Left lung (tissue), 10 donors: ENCODE data around the gene TSPAN32. TPM values are rescaled to one million over a fixed set of nuclear protein-coding genes. Genes with fewer than 3 reads are reported as not detected.

Source experiments
- ATAC-seq: fragments of 200-7000 bp; cut with Tn5 transposase; one replicate; pipeline ENCODE4 v1.9.1; 2020; ENCODE audit warnings: moderate library complexity
- DNase-seq, 4 donors: peaks; one replicate each; pipeline ENCODE4 v3.0.0-alpha.2; 2013 to 2020
- H3K27ac ChIP-seq, 2 donors: fragments of 200-600 bp; sonication (generic) in 1 of 2; one replicate each; pipeline versions ENCODE4 v1.5.0 to v1.8.0; 2020 to 2021
- H3K27me3 ChIP-seq, 2 donors: fragments of 200-600 bp; sonication (generic) in 1 of 2; one replicate each; pipeline versions ENCODE4 v1.5.0 to v1.8.0; 2020 to 2021
- H3K36me3 ChIP-seq, 2 donors: fragments of 200-600 bp; sonication (generic) in 1 of 2; one replicate each; pipeline versions ENCODE4 v1.5.0 to v1.8.0; 2020 to 2021
- H3K4me1 ChIP-seq, 2 donors: fragments of 200-600 bp; one replicate each; pipeline ENCODE4 v1.8.0; 2021
- H3K4me3 ChIP-seq, 2 donors: fragments of 200-600 bp; sonication (generic) in 1 of 2; one replicate each; pipeline versions ENCODE4 v1.5.0 to v1.8.0; 2020 to 2021; ENCODE audit warnings: mild to moderate bottlenecking in 1 of 2
- H3K9me3 ChIP-seq, 2 donors: fragments of 200-600 bp; sonication (generic) in 1 of 2; one replicate each; pipeline versions ENCODE4 v1.5.0 to v1.8.0; 2020 to 2021
- intact Hi-C, 2 donors: fragments of 100-400 bp; cut with DNase I; formaldehyde crosslinking; loops; one replicate each; pipeline versions ENCODE4 v1.11.2 to v1.14.2; 2022
- polyA plus RNA-seq, 6 donors: library from polyadenylated mRNA; unstranded; fragments of 120-200 nt; gene quantifications; one replicate each; pipeline ENCODE4 v1.2.1, GENCODE V29; 2013; ENCODE audit not compliant: insufficient read length in 6 of 6
- total RNA-seq, 2 donors: library from RNA; stranded (reverse); fragmentation: NEBNext Ultra II Directional; extraction: Animal tissue kit (Norgen Biotek cat#: 25700); gene quantifications; one replicate each; pipeline ENCODE4 v1.2.1, GENCODE V29; 2021
- TF ChIP-seq, protein P1 (sequence below), 2 donors: fragments of 200-600 bp; sonication (generic) in 1 of 2; IDR thresholded peaks; one replicate each; pipeline versions ENCODE4 v1.5.0 to v1.8.0; 2021; ENCODE audit warnings: antibody characterized with exemption in 2 of 2
- donor health status: DM: no; HTN: yes; CAD: no.
- donor health status: DM: no; HTN: no; CAD: no.

TSPAN32 gene
- total and polyA plus RNA-seq, 8 donors: 3.7 to 6.3 (median 4.2) TPM

DNA sequence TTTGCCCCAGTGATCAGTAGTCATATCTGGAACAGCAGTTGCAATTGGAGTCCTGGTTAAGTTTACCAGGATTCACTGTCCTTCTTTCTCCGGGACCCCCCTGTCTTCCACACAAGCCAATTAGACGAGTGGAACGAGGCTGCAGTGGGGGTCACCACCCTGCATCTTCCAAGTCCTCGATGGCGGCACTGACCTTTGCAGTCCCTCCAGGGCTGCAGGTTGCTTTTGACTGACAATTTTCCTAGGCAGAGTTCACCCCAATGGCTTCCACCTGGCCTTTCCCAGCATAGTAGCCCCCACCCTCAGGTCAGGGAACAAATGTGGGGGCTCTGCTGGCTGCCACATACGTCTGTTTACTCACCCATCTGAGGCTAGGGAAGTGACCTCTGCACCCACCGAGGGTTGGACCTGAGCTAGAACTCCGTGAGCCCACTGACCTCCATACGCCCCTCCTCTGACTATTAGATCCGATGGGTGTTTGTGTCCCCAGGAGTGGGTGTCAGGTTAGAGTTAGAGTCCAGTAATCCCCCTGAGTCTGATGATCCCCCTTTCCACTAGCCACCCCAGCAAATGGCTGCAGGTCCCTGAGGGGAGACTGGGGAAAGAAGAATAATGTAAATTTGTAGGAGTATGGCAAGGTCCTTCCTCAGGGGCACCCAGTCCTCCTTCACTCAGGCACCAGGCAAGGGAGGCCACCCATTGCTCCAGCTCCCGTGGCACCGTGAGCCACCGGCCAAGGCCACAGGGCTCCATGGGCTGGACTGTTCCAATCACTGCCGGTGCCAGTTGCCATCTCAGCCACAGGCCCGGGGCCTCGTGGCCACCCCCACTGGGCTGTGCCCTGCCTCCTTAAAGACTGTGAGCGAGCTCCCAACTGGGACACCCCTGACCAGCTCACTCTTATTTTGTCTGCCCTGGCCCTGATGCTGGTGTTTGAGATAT is 5.6 kb upstream of the TSPAN32 start:
- H3K27me3 ChIP-seq: peaks cover 0 to 7% of the 10 kb centered on the region in 2 donors
- intact Hi-C loops: loop anchor here in 1 of 2 donors (5.0 kb wide), 1 partner anchor 99 kb away; no protein-coding TSS in a partner anchor
- H3K36me3 ChIP-seq: no peaks in the 10 kb centered on the region
- DNase-seq: peak in 1 of 4 donors; percentile 61
- H3K4me1 ChIP-seq: peaks cover 0 to 10% of the 10 kb centered on the region in 2 donors
- no peaks in the 10 kb centered on the region for H3K9me3 ChIP-seq
- no peak overlapping the region for H3K4me3 ChIP-seq
- TF ChIP-seq, protein P1, sequence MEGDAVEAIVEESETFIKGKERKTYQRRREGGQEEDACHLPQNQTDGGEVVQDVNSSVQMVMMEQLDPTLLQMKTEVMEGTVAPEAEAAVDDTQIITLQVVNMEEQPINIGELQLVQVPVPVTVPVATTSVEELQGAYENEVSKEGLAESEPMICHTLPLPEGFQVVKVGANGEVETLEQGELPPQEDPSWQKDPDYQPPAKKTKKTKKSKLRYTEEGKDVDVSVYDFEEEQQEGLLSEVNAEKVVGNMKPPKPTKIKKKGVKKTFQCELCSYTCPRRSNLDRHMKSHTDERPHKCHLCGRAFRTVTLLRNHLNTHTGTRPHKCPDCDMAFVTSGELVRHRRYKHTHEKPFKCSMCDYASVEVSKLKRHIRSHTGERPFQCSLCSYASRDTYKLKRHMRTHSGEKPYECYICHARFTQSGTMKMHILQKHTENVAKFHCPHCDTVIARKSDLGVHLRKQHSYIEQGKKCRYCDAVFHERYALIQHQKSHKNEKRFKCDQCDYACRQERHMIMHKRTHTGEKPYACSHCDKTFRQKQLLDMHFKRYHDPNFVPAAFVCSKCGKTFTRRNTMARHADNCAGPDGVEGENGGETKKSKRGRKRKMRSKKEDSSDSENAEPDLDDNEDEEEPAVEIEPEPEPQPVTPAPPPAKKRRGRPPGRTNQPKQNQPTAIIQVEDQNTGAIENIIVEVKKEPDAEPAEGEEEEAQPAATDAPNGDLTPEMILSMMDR (IDR thresholded peaks at IDR 0.05): no peak
- no peak for ATAC-seq
- H3K27ac ChIP-seq: no peak overlapping the region

DNA sequence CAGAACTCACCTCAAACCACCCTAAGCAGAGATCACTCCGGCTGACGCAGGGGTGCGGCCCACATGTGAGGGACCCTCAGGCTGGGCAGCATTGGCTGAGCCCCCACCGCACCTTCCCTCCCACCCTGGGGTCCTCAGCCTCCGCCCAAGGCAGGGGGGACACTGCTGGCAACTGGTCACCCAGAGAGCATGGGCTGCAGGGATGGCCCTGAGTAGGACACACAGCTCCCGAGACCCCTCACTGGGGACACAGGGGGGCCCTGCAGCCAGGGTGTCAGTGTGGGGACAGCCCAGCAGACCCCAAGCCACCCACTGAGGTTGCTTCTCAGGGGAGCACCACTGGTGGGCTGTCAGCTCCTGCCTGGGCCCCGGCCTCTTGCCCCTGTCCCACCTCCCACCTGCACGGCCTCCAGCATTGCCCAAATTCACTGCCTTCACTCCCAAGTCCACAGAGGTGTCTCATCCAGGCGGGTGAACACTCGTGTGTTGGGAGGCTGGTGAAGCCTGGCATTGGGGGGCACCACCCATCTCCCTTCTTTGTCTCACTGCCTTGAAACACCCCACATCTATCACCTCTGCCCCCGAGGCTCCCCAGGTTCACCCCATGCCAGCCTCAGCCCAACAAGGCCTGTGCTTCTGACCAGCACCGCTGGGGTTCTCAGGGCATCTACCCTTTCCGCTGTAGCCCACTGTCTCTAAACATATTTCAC is 4.7 kb upstream of the TSPAN32 start:
- no peaks in the 10 kb centered on the region for H3K9me3 ChIP-seq
- H3K36me3 ChIP-seq: no peaks in the 10 kb centered on the region
- no peak overlapping the region for H3K4me3 ChIP-seq
- TF ChIP-seq, protein P1 (IDR thresholded peaks at IDR 0.05): no peak
- peak overlapping the region in 1 of 2 donors; percentile 5 for H3K27ac ChIP-seq
- intact Hi-C loops: loop anchor here in 1 of 2 donors (5.0 kb wide), 1 partner anchor 100 kb away; no protein-coding TSS in a partner anchor
- peaks cover 0 to 18% of the 10 kb centered on the region in 2 donors for H3K4me1 ChIP-seq
- H3K27me3 ChIP-seq: peaks cover 0 to 7% of the 10 kb centered on the region in 2 donors
- ATAC-seq (no peak), DNase-seq (peak in 1 of 4 donors; percentile 63)

DNA sequence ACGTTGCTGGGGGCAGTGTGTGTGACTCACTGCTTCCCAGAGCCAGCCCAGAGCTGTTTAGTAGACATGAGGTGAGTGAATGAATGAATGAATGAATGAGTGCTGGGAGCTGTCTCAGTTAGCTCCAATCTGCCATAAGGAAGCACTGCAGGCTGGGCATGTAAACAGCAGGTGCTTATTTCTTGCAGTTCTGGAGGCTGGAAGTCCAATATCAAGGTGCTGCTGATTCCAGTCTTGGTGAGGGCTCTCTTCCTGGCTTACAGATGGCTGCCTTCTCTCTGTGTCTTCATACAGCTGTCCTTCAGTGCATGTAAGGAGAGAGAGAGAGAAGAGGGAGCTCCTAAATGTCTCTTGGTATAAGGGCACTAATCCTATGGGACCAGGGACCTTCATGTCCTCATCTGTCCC is 4.2 kb upstream of the TSPAN32 start:
- intact Hi-C loops: loop anchor here in 1 of 2 donors (5.0 kb wide), 1 partner anchor 100 kb away; no protein-coding TSS in a partner anchor
- no peak for ATAC-seq
- peaks cover 0 to 24% of the 10 kb centered on the region in 2 donors for H3K4me1 ChIP-seq

DNA sequence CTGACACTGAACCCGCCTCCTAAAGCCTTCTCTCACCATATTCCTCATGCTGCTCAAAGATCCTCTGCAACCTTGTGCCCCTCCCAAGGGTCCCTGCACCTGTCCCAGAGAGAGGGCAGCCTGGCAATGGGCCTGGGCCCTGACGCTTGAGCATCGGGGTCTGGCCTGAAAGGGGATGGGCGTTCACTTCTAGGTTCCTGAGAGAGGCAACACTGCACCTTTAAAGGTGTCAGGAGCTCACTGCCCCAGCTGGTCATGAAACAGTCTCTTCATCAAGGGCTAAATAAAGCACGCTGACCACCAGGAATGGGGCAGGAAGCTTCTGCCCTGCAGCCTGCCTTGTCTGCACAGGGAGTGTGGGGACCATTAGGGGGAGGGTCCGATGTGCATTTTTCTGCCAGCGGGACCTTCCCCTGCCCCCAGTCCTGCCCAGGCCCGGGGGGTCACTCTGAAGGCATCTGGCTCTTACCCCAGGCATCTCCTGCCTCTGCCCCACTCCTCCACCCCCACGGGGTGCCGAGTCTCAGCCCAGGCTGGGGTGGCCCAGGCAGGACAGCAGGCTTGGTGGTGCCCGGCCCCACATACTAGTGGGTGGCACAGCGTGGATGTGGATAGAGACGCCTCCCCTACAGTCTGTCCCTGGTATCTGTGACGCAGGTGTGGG is 3.5 kb upstream of the TSPAN32 start:
- Histone ChIP-seq H3K27ac (peak overlapping the region in 1 of 2 donors; percentile 13), H3K4me3 (no peak overlapping the region), H3K9me3 (no peaks in the 10 kb centered on the region), H3K4me1 (peaks cover 0 to 30% of the 10 kb centered on the region in 2 donors), H3K27me3 (peaks cover 0 to 3% of the 10 kb centered on the region in 2 donors), H3K36me3 (no peaks in the 10 kb centered on the region)
- intact Hi-C loops: loop anchor here in 1 of 2 donors (5.0 kb wide), 1 partner anchor 101 kb away; no protein-coding TSS in a partner anchor
- TF ChIP-seq, protein P1 (IDR thresholded peaks at IDR 0.05): no peak
- no peak for ATAC-seq
- DNase-seq: peak in 1 of 4 donors; percentile 75

More for the DNA sequence above, 4.2 kb upstream of the TSPAN32 start:
- TF ChIP-seq, protein P1 (IDR thresholded peaks at IDR 0.05): no peak
- DNase-seq: no peak
- H3K27ac ChIP-seq: peak overlapping the region in 1 of 2 donors; percentile 5
- H3K4me3 ChIP-seq: no peak overlapping the region
- H3K36me3 ChIP-seq: no peaks in the 10 kb centered on the region
- H3K9me3 ChIP-seq: no peaks in the 10 kb centered on the region
- H3K27me3 ChIP-seq: peaks cover 0 to 7% of the 10 kb centered on the region in 2 donors
